ENCODE results near the gene EYA4.

Gene EYA4

GRCh38 chr6:133404728-133405127 is 163.6 kb downstream of the EYA4 start:
- Histone ChIP-seq H3K27me3 (ENCODE audit: control insufficient read depth in 5 of 5, insufficient read depth in 4 of 5, low read length in 5 of 5) (no peaks in the 10 kb centered on the region), H3K27ac (ENCODE audit: low read depth, low read length) (no peak overlapping the region), H3K9ac (ENCODE audit: low read length in 5 of 5) (no peak overlapping the region), H3K4me3 (ENCODE audit: low read depth in 1 of 5, low read length in 5 of 5) (no peak overlapping the region), H3K4me1 (ENCODE audit: control insufficient read depth in 5 of 5, insufficient read depth in 5 of 5, low read length in 5 of 5) (no peaks in the 10 kb centered on the region), H3K36me3 (ENCODE audit: control insufficient read depth in 5 of 5, insufficient read depth in 5 of 5, low read length in 5 of 5) (no peaks in the 10 kb centered on the region), H3K9me3 (ENCODE audit: control insufficient read depth in 5 of 5, low read length in 5 of 5) (no peaks in the 10 kb centered on the region)

- H3K9ac ChIP-seq (ENCODE audit: low read length in 5 of 5) = no peak overlapping the region
- H3K4me1 ChIP-seq (ENCODE audit: control insufficient read depth in 5 of 5, insufficient read depth in 5 of 5, low read length in 5 of 5) = no peaks in the 10 kb centered on the region
- no peaks in the 10 kb centered on the region for H3K36me3 ChIP-seq (ENCODE audit: control insufficient read depth in 5 of 5, insufficient read depth in 5 of 5, low read length in 5 of 5)
- no peaks in the 10 kb centered on the region for H3K9me3 ChIP-seq (ENCODE audit: control insufficient read depth in 5 of 5, low read length in 5 of 5)
- H3K27ac ChIP-seq (ENCODE audit: low read depth, low read length) = no peak overlapping the region
- H3K27me3 ChIP-seq (ENCODE audit: control insufficient read depth in 5 of 5, insufficient read depth in 4 of 5, low read length in 5 of 5) = no peaks in the 10 kb centered on the region
- no peak overlapping the region for H3K4me3 ChIP-seq (ENCODE audit: low read depth in 1 of 5, low read length in 5 of 5)
Observed at GRCh38 chr6:133407320-133408100, 166.4 kb downstream of the EYA4 start.

- Histone ChIP-seq H3K4me3 (ENCODE audit: low read depth in 1 of 5, low read length in 5 of 5) (no peak overlapping the region), H3K4me1 (ENCODE audit: control insufficient read depth in 5 of 5, insufficient read depth in 5 of 5, low read length in 5 of 5) (no peaks in the 10 kb centered on the region), H3K36me3 (ENCODE audit: control insufficient read depth in 5 of 5, insufficient read depth in 5 of 5, low read length in 5 of 5) (no peaks in the 10 kb centered on the region), H3K9me3 (ENCODE audit: control insufficient read depth in 5 of 5, low read length in 5 of 5) (no peaks in the 10 kb centered on the region), H3K9ac (ENCODE audit: low read length in 5 of 5) (no peak overlapping the region), H3K27ac (ENCODE audit: low read depth, low read length) (no peak overlapping the region), H3K27me3 (ENCODE audit: control insufficient read depth in 5 of 5, insufficient read depth in 4 of 5, low read length in 5 of 5) (no peaks in the 10 kb centered on the region)
Observed at GRCh38 chr6:133408132-133408531, 167.0 kb downstream of the EYA4 start.

- no peak overlapping the region for H3K4me3 ChIP-seq (ENCODE audit: low read depth in 1 of 5, low read length in 5 of 5)
- H3K27ac ChIP-seq (ENCODE audit: low read depth, low read length) = no peak overlapping the region
- H3K27me3 ChIP-seq (ENCODE audit: control insufficient read depth in 5 of 5, insufficient read depth in 4 of 5, low read length in 5 of 5) = no peaks in the 10 kb centered on the region
- no peak overlapping the region for H3K9ac ChIP-seq (ENCODE audit: low read length in 5 of 5)
- no peaks in the 10 kb centered on the region for H3K9me3 ChIP-seq (ENCODE audit: control insufficient read depth in 5 of 5, low read length in 5 of 5)
- no peaks in the 10 kb centered on the region for H3K4me1 ChIP-seq (ENCODE audit: control insufficient read depth in 5 of 5, insufficient read depth in 5 of 5, low read length in 5 of 5)
- H3K36me3 ChIP-seq (ENCODE audit: control insufficient read depth in 5 of 5, insufficient read depth in 5 of 5, low read length in 5 of 5) = no peaks in the 10 kb centered on the region
Observed at GRCh38 chr6:133408543-133408942, 167.4 kb downstream of the EYA4 start.

- Histone ChIP-seq H3K9me3 (ENCODE audit: control insufficient read depth in 5 of 5, low read length in 5 of 5) (no peaks in the 10 kb centered on the region), H3K4me3 (ENCODE audit: low read depth in 1 of 5, low read length in 5 of 5) (no peak overlapping the region), H3K36me3 (ENCODE audit: control insufficient read depth in 5 of 5, insufficient read depth in 5 of 5, low read length in 5 of 5) (no peaks in the 10 kb centered on the region), H3K27me3 (ENCODE audit: control insufficient read depth in 5 of 5, insufficient read depth in 4 of 5, low read length in 5 of 5) (no peaks in the 10 kb centered on the region), H3K27ac (ENCODE audit: low read depth, low read length) (no peak overlapping the region), H3K4me1 (ENCODE audit: control insufficient read depth in 5 of 5, insufficient read depth in 5 of 5, low read length in 5 of 5) (no peaks in the 10 kb centered on the region), H3K9ac (ENCODE audit: low read length in 5 of 5) (no peak overlapping the region)
Observed at GRCh38 chr6:133410638-133411435, 169.7 kb downstream of the EYA4 start.

- Histone ChIP-seq H3K9ac (ENCODE audit: low read length in 5 of 5) (no peak overlapping the region), H3K36me3 (ENCODE audit: control insufficient read depth in 5 of 5, insufficient read depth in 5 of 5, low read length in 5 of 5) (no peaks in the 10 kb centered on the region), H3K27ac (ENCODE audit: low read depth, low read length) (no peak overlapping the region), H3K27me3 (ENCODE audit: control insufficient read depth in 5 of 5, insufficient read depth in 4 of 5, low read length in 5 of 5) (no peaks in the 10 kb centered on the region), H3K4me1 (ENCODE audit: control insufficient read depth in 5 of 5, insufficient read depth in 5 of 5, low read length in 5 of 5) (no peaks in the 10 kb centered on the region), H3K9me3 (ENCODE audit: control insufficient read depth in 5 of 5, low read length in 5 of 5) (no peaks in the 10 kb centered on the region), H3K4me3 (ENCODE audit: low read depth in 1 of 5, low read length in 5 of 5) (no peak overlapping the region)
Observed at GRCh38 chr6:133411757-133412156, 170.6 kb downstream of the EYA4 start.

- Histone ChIP-seq H3K9ac (ENCODE audit: low read length in 5 of 5) (no peak overlapping the region), H3K9me3 (ENCODE audit: control insufficient read depth in 5 of 5, low read length in 5 of 5) (no peaks in the 10 kb centered on the region), H3K36me3 (ENCODE audit: control insufficient read depth in 5 of 5, insufficient read depth in 5 of 5, low read length in 5 of 5) (no peaks in the 10 kb centered on the region), H3K4me1 (ENCODE audit: control insufficient read depth in 5 of 5, insufficient read depth in 5 of 5, low read length in 5 of 5) (no peaks in the 10 kb centered on the region), H3K4me3 (ENCODE audit: low read depth in 1 of 5, low read length in 5 of 5) (no peak overlapping the region), H3K27me3 (ENCODE audit: control insufficient read depth in 5 of 5, insufficient read depth in 4 of 5, low read length in 5 of 5) (no peaks in the 10 kb centered on the region), H3K27ac (ENCODE audit: low read depth, low read length) (no peak overlapping the region)
Observed at GRCh38 chr6:133415262-133415661, 174.1 kb downstream of the EYA4 start.

GRCh38 chr6:133418108-133418507 is 177.0 kb downstream of the EYA4 start:
- H3K27ac ChIP-seq (ENCODE audit: low read depth, low read length) = no peak overlapping the region
- H3K9ac ChIP-seq (ENCODE audit: low read length in 5 of 5) = no peak overlapping the region
- H3K9me3 ChIP-seq (ENCODE audit: control insufficient read depth in 5 of 5, low read length in 5 of 5) = no peaks in the 10 kb centered on the region
- no peak overlapping the region for H3K4me3 ChIP-seq (ENCODE audit: low read depth in 1 of 5, low read length in 5 of 5)
- H3K27me3 ChIP-seq (ENCODE audit: control insufficient read depth in 5 of 5, insufficient read depth in 4 of 5, low read length in 5 of 5) = no peaks in the 10 kb centered on the region
- H3K36me3 ChIP-seq (ENCODE audit: control insufficient read depth in 5 of 5, insufficient read depth in 5 of 5, low read length in 5 of 5) = no peaks in the 10 kb centered on the region
- no peaks in the 10 kb centered on the region for H3K4me1 ChIP-seq (ENCODE audit: control insufficient read depth in 5 of 5, insufficient read depth in 5 of 5, low read length in 5 of 5)

- Histone ChIP-seq H3K9ac (ENCODE audit: low read length in 5 of 5) (no peak overlapping the region), H3K4me3 (ENCODE audit: low read depth in 1 of 5, low read length in 5 of 5) (no peak overlapping the region), H3K27ac (ENCODE audit: low read depth, low read length) (no peak overlapping the region), H3K27me3 (ENCODE audit: control insufficient read depth in 5 of 5, insufficient read depth in 4 of 5, low read length in 5 of 5) (no peaks in the 10 kb centered on the region), H3K4me1 (ENCODE audit: control insufficient read depth in 5 of 5, insufficient read depth in 5 of 5, low read length in 5 of 5) (no peaks in the 10 kb centered on the region), H3K36me3 (ENCODE audit: control insufficient read depth in 5 of 5, insufficient read depth in 5 of 5, low read length in 5 of 5) (no peaks in the 10 kb centered on the region), H3K9me3 (ENCODE audit: control insufficient read depth in 5 of 5, low read length in 5 of 5) (no peaks in the 10 kb centered on the region)
Observed at GRCh38 chr6:133423242-133423641, 182.1 kb downstream of the EYA4 start.

- Histone ChIP-seq H3K36me3 (ENCODE audit: control insufficient read depth in 5 of 5, insufficient read depth in 5 of 5, low read length in 5 of 5) (no peaks in the 10 kb centered on the region), H3K9ac (ENCODE audit: low read length in 5 of 5) (no peak overlapping the region), H3K9me3 (ENCODE audit: control insufficient read depth in 5 of 5, low read length in 5 of 5) (no peaks in the 10 kb centered on the region), H3K27ac (ENCODE audit: low read depth, low read length) (no peak overlapping the region), H3K4me3 (ENCODE audit: low read depth in 1 of 5, low read length in 5 of 5) (no peak overlapping the region), H3K4me1 (ENCODE audit: control insufficient read depth in 5 of 5, insufficient read depth in 5 of 5, low read length in 5 of 5) (no peaks in the 10 kb centered on the region), H3K27me3 (ENCODE audit: control insufficient read depth in 5 of 5, insufficient read depth in 4 of 5, low read length in 5 of 5) (no peaks in the 10 kb centered on the region)
Observed at GRCh38 chr6:133424359-133424758, 183.2 kb downstream of the EYA4 start.

Measured in subcutaneous abdominal adipose tissue (tissue), 5 donors.